IPS-18c (cell line): ENCODE measurements around the gene PSME2.

Experiments
- H3K4me3 ChIP-seq: 2 replicates; pipeline ENCODE4 v1.7.0; 2013; ENCODE audit warnings: low read depth, mild to moderate bottlenecking, low read length, moderate library complexity; ENCODE audit not compliant: insufficient read depth
- H3K9me3 ChIP-seq: one replicate; pipeline ENCODE4 v1.6.1; 2013; ENCODE audit warnings: mild to moderate bottlenecking, low read length, moderate library complexity; ENCODE audit not compliant: control insufficient read depth, insufficient read depth

The PSME2 gene

DNA sequence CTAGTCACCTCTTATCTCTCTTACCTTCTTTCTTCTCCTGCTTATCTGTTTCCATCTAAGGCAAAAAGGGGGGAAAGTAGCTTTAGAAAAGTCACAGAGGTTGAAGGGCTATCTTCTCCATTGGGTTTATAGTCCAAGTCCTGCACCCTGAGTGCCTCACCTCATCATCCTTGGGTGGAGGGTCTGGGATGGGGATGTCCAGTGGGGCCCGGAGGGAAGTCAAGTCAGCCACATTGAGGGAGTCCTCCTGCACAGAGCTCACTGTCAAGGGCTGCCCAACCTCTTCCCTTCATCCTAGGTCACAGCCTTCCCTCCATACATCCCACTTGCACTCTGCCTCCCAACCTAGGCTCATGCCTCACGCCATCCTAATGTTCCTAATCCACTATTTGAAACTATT is 1.2 kb downstream of the PSME2 start:
- Histone ChIP-seq H3K9me3 (no peaks in the 10 kb centered on the region), H3K4me3 (peak overlapping the region; percentile 66; the same call in 1 of the 2 replicates)

DNA sequence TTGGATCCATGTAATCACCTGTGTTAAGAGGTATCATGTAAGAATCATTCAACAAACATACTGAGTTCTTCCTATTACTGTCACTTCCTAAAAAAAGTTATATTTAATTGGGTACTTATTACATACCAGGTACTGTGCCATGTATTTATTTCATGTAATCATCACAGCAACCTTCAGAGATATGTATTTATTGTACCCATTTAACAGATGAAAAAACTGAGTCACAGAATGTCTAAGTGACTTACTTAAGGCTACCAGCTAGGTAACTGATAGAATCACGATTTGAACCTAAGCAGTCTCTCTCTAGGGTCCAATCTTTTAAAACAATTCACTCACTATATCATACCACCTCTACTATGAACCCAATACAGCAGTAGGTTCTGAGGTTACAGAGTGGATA is 2.0 kb downstream of the PSME2 start:
- Histone ChIP-seq H3K4me3 (no peak overlapping the region), H3K9me3 (no peaks in the 10 kb centered on the region)

DNA sequence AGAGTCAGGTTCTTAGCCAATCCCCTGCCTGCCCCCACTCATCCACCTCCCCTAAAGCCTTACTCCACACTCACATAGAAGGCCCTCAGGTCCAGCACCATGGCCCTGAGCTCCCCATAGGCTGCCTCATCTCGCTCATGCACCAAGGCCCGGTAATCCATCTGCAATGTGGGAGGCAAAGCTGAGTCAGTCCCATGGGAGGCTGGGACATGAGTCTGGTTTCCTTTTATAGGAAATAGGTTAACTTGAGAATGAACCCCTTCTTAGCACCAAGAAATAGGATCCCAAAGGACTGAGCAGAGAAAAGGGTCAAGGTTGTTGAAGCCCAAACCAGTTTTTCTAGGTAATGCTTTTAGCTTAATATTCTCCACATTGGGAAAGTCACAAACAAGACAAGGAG is 2.9 kb downstream of the PSME2 start:
- Histone ChIP-seq H3K9me3 (no peaks in the 10 kb centered on the region), H3K4me3 (no peak overlapping the region)

DNA sequence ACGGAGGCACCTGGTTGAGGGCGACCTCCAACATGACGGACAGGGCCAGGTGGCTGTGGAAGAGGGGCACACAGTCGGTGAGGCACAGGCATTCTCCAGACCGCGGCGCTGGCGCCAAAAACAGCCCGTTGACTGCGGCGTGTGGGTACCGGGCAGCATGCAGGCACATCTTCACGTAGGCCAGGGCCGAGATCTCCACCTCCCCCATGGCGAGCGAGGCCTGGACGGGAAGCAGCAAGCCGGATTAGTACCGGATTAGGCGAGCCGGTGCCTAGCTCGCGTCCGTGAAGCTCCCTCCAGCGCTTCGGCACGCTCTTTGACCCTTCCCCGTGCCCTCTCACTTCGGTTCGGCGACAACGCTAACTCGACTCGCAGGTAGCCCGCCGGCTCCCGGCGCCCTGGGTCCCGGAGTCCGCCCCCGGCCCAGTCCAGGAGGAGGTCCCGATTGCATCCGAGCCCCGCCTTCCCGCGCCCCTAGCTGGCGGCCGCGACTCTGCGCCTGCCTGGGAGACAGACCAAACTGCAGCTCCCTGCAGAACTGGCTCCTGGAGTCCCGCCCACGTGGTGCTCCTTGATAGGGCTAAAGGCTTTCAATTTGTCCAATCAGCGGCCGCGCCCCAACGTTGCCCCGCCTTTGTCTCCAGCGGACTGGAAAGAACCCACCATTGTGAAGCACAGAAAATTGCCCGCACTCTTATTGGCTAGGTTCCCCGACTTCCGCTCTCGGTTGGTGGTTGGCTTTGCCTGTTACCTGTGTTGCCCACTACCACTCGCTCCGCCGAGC is 5.1 kb downstream of the PSME2 start, which contains the start of gene EMC9:
TSS of gene EMC9 (minus strand) at position 495 of the 784 bp plus-strand sequence. CDS start at position 208, 287 bp downstream.
- Histone ChIP-seq H3K9me3 (no peaks in the 10 kb centered on the region), H3K4me3 (peak within 1 kb of the TSS; percentile 73)

DNA sequence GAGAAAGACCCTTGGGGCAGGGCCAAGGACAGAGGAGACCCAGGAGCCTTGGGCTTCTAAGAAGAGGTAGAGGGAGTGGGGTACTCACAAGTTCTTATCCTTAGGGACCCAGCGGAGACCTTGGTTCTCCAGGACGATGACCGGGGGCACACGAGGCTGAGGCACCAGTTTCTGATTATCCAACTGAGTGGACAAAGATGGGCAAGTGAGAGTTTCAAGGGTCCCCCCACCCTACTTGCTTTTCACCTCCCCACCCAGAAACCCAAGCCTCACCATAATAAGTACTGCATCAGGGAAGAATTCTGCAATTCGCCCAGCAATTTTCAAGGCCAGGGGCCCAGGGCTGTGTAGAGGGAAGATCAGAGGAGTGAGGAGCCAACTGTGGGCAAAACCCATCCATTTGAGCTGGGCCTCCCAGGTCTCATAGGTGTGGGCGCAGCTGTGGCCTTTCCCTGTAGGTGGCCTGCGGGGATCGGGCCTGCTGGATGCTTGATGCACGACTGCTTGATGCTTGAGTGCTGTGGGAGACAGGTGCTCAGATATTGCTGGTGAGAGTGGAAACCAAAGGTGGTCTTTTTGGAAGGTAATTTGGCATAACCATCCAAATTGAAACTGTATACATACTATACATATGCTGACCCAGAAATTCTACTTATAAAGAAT is 7.0 kb downstream of the PSME2 start:
- Histone ChIP-seq H3K4me3 (peak overlapping the region; percentile 15), H3K9me3 (no peaks in the 10 kb centered on the region)

DNA sequence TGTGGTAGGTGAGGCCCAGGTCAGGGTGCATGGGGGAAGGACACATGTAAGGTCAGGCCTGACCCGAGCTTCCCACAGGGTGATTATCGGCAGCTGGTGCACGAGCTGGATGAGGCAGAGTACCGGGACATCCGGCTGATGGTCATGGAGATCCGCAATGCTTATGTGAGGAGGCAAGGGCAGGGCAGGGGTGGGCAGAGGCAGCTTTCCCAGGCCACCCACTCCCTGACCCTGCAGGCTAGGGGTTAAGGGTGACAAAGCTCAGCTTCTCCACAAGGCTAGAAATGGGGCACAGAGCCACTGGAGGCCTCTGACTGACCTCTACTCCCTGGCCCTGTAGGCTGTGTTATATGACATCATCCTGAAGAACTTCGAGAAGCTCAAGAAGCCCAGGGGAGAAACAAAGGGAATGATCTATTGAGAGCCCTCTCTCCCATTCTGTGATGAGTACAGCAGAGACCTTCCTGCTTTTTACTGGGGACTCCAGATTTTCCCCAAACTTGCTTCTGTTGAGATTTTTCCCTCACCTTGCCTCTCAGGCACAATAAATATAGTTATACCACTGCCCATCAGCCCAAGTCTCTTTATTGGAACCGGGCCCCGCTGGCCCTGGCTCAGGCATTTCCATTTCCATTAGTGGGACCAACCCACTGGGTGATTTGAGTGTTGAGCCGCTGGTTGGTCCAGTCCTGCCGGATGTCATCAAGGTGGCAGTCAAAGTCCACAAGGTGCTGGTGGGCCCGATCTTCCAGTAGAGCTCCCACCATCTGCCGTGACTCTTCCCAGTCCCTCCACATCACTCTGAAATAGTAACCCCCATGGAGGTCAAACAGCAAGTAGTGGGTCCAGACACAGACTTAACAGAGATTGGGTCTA is 7.8 kb downstream of the PSME2 start:
- no peaks in the 10 kb centered on the region for H3K9me3 ChIP-seq
- H3K4me3 ChIP-seq = no peak overlapping the region

DNA sequence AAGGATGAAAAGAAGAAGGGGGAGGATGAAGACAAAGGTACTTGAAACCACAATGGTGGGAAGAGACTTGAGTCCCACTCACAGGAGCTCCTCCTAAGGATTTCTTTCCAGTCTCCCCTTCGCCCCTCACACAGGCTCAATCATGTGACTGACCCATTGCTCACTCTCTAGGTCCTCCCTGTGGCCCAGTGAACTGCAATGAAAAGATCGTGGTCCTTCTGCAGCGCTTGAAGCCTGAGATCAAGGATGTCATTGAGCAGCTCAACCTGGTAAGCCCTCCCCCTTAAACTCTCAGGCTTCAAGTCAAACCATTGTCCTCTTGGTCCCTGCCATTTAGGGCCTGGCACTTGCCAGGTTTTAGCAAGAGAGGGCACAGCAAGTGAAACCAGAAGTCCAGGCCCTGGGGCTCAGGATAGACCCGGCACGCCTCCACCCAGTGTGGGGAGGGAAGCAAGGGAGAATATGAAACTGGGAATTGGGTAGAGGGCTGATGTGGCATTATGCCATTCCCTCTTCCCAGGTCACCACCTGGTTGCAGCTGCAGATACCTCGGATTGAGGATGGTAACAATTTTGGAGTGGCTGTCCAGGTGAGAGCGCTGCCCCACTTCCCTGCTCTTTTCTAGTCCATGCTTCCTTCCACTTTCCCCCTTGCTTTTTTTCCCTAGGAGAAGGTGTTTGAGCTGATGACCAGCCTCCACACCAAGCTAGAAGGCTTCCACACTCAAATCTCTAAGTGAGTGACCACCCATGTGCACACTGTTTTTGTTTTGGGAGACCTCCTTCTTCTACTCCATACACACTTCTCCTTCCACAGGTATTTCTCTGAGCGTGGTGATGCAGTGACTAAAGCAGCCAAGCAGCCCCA is 8.6 kb downstream of the PSME2 start:
- Histone ChIP-seq H3K9me3 (no peaks in the 10 kb centered on the region), H3K4me3 (no peak overlapping the region; the same call in 1 of the 2 replicates)

DNA sequence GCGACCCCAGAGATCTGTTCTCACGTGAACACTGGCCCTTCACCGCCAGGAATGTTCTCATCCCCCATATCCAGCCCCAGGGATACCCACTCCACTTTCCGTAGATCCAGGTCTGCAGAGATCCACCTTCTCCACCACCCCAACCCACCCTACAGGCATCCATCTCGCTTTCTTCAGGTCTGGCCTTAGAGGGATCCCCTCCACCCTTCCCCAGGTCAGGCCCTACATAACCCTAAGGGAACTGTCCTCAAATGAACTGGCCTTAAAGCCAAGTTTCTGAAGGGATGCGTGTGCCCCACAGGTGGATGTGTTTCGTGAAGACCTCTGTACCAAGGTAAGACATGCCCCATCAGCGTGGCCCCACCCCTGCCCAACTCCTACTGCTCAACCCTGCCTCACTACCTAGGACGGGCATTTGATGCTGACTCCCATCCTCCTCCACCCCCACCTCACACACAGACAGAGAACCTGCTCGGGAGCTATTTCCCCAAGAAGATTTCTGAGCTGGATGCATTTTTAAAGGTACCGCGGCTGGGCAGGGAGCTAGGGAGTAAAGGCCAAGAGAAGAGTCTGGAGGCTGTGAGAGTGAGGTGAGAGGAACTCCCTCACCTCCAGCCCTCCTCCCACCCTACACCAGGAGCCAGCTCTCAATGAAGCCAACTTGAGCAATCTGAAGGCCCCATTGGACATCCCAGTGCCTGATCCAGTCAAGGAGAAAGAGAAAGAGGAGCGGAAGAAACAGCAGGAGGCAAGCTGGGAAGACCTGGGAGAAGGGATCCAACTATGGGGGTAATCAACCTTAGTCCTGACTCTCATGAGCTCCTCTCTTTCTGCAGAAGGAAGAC is 9.5 kb downstream of the PSME2 start:
- Histone ChIP-seq H3K9me3 (no peaks in the 10 kb centered on the region), H3K4me3 (peak overlapping the region; percentile 91)

DNA sequence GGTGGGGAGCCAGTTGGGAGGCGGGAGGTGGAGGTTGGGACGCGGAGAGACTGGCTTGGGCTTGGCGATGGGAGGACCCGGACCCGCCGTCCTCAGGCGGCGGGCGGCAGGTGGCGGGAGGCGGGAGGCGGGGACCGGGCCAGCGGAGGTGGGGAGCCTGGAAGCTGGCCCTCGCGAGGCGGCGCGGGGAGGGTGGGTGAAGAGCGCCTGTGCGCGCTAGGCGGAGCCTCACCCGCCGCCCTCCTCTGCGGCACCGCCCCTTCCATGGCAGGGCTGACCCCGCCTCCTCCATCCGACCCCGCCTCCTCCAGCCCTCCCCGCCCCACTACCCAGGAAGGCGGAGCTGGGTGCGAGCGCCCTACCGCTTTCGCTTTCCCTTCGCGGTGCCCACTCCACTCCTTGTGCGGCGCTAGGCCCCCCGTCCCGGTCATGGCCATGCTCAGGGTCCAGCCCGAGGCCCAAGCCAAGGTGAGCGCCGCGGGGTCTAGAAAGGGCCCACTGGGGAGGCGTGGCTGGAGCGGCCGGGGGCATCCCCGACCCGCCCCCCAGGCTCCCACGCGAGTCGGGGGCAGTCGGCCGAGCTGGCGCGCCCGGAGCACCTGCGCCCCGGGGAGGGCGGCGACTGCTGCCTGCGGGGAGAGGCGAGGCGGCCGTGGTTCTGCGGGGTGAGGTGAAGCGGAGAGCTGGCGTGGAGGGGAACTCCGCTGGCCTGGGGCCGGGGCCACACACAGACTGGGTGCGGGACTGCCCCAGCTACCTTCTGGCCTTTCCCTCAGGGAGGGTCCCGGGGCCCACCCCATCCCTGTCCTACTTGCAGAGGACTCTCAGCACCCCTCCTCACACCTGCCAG is 10.4 kb downstream of the PSME2 start, which contains the start of gene PSME1:
TSS of gene PSME1 (plus strand) at position 361 of the 850 bp plus-strand sequence. CDS start at position 430, 69 bp downstream.
- no peaks in the 10 kb centered on the region for H3K9me3 ChIP-seq
- H3K4me3 ChIP-seq = peak within 1 kb of the TSS; percentile 91

DNA sequence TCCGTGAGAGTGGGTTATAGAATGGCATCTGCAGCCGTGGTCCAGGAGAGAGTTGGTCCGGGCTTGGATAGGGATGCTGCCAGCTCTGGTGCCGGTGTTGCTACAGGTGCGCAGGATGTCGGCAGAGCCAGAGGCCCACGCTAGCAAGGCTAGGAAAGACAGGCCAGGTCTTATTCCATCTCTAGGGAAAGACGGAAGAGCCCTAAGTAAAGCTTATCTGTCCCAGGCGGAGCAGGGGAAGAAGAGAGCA is 10.9 kb downstream of the PSME2 start:
- Histone ChIP-seq H3K9me3 (no peaks in the 10 kb centered on the region), H3K4me3 (peak overlapping the region; percentile 91)

DNA sequence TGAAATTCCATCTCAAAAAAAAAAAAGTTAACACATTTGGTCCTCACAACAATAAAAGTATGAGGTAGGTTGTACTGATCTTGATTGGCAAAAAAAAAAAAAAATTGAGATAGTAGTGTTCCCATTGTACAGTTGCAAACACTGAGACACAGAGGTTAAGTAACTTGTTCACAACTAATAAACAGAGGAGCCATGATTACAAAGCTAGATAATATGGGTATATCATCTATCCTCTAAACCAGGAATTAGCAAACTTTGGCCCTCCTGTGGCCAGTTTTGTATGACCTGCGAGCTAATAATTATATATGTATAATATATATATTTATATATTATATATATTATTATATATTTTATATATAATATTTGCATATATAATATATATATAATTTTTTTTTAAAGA is 12.7 kb downstream of the PSME2 start:
- no peaks in the 10 kb centered on the region for H3K9me3 ChIP-seq
- no peak overlapping the region for H3K4me3 ChIP-seq

DNA sequence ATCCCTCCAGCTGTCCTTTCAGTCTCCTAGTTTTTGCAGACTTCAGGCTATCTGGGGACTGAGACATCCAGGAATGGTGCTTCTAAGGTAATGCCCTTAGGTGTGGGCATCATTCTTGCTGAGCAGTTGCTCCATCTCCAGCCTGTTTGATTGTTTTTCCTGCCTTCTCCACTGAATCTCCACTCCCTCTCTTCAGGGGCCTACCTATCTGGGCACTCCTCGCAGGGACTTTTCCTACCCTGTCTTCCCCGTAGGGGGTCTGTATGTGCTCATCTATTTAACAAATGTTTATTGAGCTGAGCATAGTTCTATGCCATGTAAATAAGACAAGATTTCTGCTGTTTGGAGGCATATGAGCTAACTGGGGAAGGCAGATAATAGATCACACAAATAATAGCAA is 13.4 kb downstream of the PSME2 start:
- H3K4me3 ChIP-seq = no peak overlapping the region
- no peaks in the 10 kb centered on the region for H3K9me3 ChIP-seq

DNA sequence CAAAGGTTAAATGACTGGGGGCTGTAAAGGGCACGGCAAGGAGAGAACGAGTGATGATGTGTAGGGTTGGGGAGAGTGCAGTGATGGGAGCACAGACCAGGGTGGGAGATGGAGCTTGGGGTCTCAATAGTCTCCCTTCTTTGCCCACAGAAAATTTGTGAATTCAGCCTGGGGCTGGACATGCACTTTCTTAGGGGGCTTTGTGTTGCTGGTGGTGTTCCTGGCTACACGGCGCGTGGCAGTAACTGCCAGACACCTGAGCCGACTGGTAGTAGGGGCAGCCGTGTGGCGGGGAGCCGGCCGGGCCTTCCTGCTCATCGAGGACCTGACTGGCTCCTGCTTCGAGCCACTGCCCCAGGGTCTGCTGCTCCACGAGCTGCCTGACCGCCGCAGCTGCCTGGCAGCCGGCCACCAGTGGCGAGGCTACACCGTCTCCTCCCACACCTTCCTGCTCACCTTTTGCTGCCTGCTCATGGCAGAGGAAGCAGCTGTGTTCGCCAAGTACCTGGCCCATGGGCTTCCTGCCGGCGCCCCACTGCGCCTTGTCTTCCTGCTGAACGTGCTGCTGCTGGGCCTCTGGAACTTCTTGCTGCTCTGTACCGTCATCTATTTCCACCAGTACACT is 14.2 kb downstream of the PSME2 start:
- H3K4me3 ChIP-seq = no peak overlapping the region
- no peaks in the 10 kb centered on the region for H3K9me3 ChIP-seq

DNA sequence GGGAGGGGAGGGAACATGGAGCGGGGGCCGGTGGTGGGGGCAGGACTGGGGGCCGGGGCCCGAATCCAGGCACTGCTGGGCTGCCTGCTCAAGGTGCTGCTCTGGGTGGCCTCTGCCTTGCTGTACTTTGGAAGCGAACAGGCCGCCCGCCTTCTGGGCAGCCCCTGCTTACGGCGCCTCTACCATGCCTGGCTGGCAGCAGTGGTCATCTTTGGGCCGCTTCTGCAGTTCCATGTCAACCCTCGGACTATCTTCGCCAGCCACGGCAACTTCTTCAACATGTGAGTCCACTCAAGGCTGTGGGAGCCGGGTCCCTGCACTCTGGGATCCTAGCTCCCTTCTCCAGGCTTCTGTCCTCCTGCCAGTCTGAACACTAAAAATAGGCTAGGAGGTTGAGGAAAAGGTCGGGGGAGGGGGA is 14.9 kb downstream of the PSME2 start:
- no peak overlapping the region for H3K4me3 ChIP-seq
- H3K9me3 ChIP-seq = no peaks in the 10 kb centered on the region
